Sigmoid colon (tissue), 7 donors: ENCODE data around the gene BET1. TPM values are rescaled to one million over a fixed set of nuclear protein-coding genes. Genes with fewer than 3 reads are reported as not detected.

ENCODE experiments used
- DNase-seq: peaks from one replicate; pipeline ENCODE4 v3.0.0-alpha.2; 2019
- H3K27ac ChIP-seq, 4 donors: fragments of 200-600 bp; sonication (generic); one replicate each; pipeline ENCODE4 v1.5.1; 2016 to 2019; ENCODE audit warnings: mild to moderate bottlenecking in 1 of 4
- H3K27me3 ChIP-seq, 3 donors: fragments of 200-600 bp; sonication (generic); one replicate each; pipeline ENCODE4 v1.5.1; 2019; ENCODE audit warnings: mild to moderate bottlenecking in 1 of 3
- H3K36me3 ChIP-seq, 4 donors: fragments of 200-600 bp; sonication (generic); one replicate each; pipeline ENCODE4 v1.5.1; 2016 to 2019
- H3K4me1 ChIP-seq, 4 donors: fragments of 200-600 bp; sonication (generic); one replicate each; pipeline ENCODE4 v1.5.1; 2017 to 2019
- H3K4me3 ChIP-seq, 4 donors: fragments of 200-600 bp; sonication (generic); one replicate each; pipeline ENCODE4 v1.5.1; 2017 to 2019; ENCODE audit warnings: mild to moderate bottlenecking in 2 of 4, moderate library complexity in 1 of 4
- H3K9me3 ChIP-seq, 4 donors: fragments of 200-600 bp in 3 of 4; sonication (generic) in 3 of 4; one replicate each; pipeline versions ENCODE4 v1.5.1 to v1.6.1; 2013 to 2019
- CTCF ChIP-seq, 4 experiments: fragments of 450-650 bp in 3 of 4; fragments of 200-600 bp in 1 of 4; IDR thresholded peaks; one replicate each; pipeline ENCODE4 v1.5.1; 2016 to 2019; ENCODE audit warnings: antibody characterized with exemption in 4 of 4, mild to moderate bottlenecking in 3 of 4, moderate library complexity in 2 of 4
- EP300 ChIP-seq, 4 donors: sonication (generic); formaldehyde crosslinking; IDR thresholded peaks; one replicate each; pipeline ENCODE4 v1.6.1; 2017; ENCODE audit warnings: antibody characterized with exemption in 4 of 4
- POLR2A ChIP-seq, 2 donors: fragments of 450-650 bp; IDR thresholded peaks; one replicate each; pipeline ENCODE4 v1.6.1; 2016; ENCODE audit warnings: antibody characterized with exemption in 2 of 2, mild to moderate bottlenecking in 2 of 2, moderate library complexity in 2 of 2
- POLR2AphosphoS5 ChIP-seq, 4 donors: sonication (generic); formaldehyde crosslinking; IDR thresholded peaks; one replicate each; pipeline ENCODE4 v1.6.1; 2017; ENCODE audit warnings: antibody characterized with exemption in 4 of 4
- WGBS, 2 donors: extraction: QIAGEN DNeasy Blood & Tissue Kit; methylation state at CpG; one replicate each; pipeline ENCODE4 v1.1.7; 2013; 5-methylcytosine and 5-hydroxymethylcytosine counted together
- intact Hi-C: fragments of 100-400 bp; cut with DNase I; formaldehyde crosslinking; loops from one replicate; pipeline ENCODE4 v1.15.1; 2023
- polyA plus RNA-seq, 3 donors: library from polyadenylated mRNA; stranded (reverse); fragments of 200-250 nt; gene quantifications; one replicate each; pipeline ENCODE4 v1.2.3, GENCODE V29; 2013
- total RNA-seq, 4 donors: library from RNA; depleted of rRNA; stranded (reverse); fragments of >200 nt; gene quantifications; one replicate each; pipeline ENCODE4 v1.1.0, GENCODE V29; 2016
- donor health status: healthy with polysubstance abuse.
- donor health status: Bipolar disorder and iron deficiency.
- donor health status: healthy.

Gene BET1
- total and polyA plus RNA-seq, 7 donors, result 16.9 to 38.1 (median 27.0) TPM

GRCh38 chr7:94049615-94050014, 45.5 kb upstream of the BET1 start:
- 41 to 43% methylated on average over 5 of the region's 5 CpGs for WGBS, 2 donors
- intact Hi-C loops, result no loop called here
- TF ChIP-seq POLR2A (IDR thresholded peaks at IDR 0.05) (no peak), EP300 (IDR thresholded peaks at IDR 0.05) (no peak), CTCF (IDR thresholded peaks at IDR 0.05) (no peak), POLR2AphosphoS5 (IDR thresholded peaks at IDR 0.05) (no peak)
- Histone ChIP-seq H3K9me3 (no peaks in the 10 kb centered on the region), H3K4me3 (no peak overlapping the region), H3K27ac (no peak overlapping the region), H3K36me3 (no peaks in the 10 kb centered on the region), H3K27me3 (no peaks in the 10 kb centered on the region), H3K4me1 (no peaks in the 10 kb centered on the region)
- no peak for DNase-seq

GRCh38 chr7:94048755-94049154, 44.6 kb upstream of the BET1 start:
- no peak overlapping the region for H3K27ac ChIP-seq
- intact Hi-C loops, result no loop called here
- 86 to 91% methylated on average over 2 of the region's 2 CpGs for WGBS, 2 donors

GRCh38 chr7:94047956-94048355, 43.8 kb upstream of the BET1 start:
- 86 to 93% methylated on average over 1 of the region's 1 CpG for WGBS, 2 donors
- H3K4me3 ChIP-seq, result no peak overlapping the region
- H3K27me3 ChIP-seq, result no peaks in the 10 kb centered on the region
- no peak for DNase-seq
- H3K27ac ChIP-seq, result no peak overlapping the region
- H3K36me3 ChIP-seq, result no peaks in the 10 kb centered on the region
- intact Hi-C loops, result no loop called here
- TF ChIP-seq POLR2AphosphoS5 (IDR thresholded peaks at IDR 0.05) (no peak), EP300 (IDR thresholded peaks at IDR 0.05) (no peak), CTCF (IDR thresholded peaks at IDR 0.05) (no peak), POLR2A (IDR thresholded peaks at IDR 0.05) (no peak)
- no peaks in the 10 kb centered on the region for H3K9me3 ChIP-seq
- H3K4me1 ChIP-seq, result no peaks in the 10 kb centered on the region

More at GRCh38 chr7:94048755-94049154, 44.6 kb upstream of the BET1 start:
- H3K9me3 ChIP-seq, result no peaks in the 10 kb centered on the region
- TF ChIP-seq POLR2AphosphoS5 (IDR thresholded peaks at IDR 0.05), result no peak
- no peak for TF ChIP-seq EP300 (IDR thresholded peaks at IDR 0.05)
- no peak for TF ChIP-seq CTCF (IDR thresholded peaks at IDR 0.05)
- no peak for TF ChIP-seq POLR2A (IDR thresholded peaks at IDR 0.05)
- H3K4me3 ChIP-seq, result no peak overlapping the region
- H3K36me3 ChIP-seq, result no peaks in the 10 kb centered on the region
- no peaks in the 10 kb centered on the region for H3K4me1 ChIP-seq
- no peak for DNase-seq
- H3K27me3 ChIP-seq, result no peaks in the 10 kb centered on the region

- DNase-seq, result no peak
- Histone ChIP-seq H3K36me3 (no peaks in the 10 kb centered on the region), H3K4me3 (no peak overlapping the region), H3K27me3 (no peaks in the 10 kb centered on the region), H3K27ac (no peak overlapping the region), H3K9me3 (no peaks in the 10 kb centered on the region), H3K4me1 (no peaks in the 10 kb centered on the region)
- WGBS, 2 donors, result 68 to 80% methylated on average over 2 of the region's 2 CpGs
- intact Hi-C loops, result no loop called here
- TF ChIP-seq POLR2AphosphoS5 (IDR thresholded peaks at IDR 0.05) (no peak), EP300 (IDR thresholded peaks at IDR 0.05) (no peak), CTCF (IDR thresholded peaks at IDR 0.05) (no peak), POLR2A (IDR thresholded peaks at IDR 0.05) (no peak)
Measured at GRCh38 chr7:94045581-94045980, 41.4 kb upstream of the BET1 start.

GRCh38 chr7:94044806-94045205, 40.7 kb upstream of the BET1 start:
- Histone ChIP-seq H3K27ac (no peak overlapping the region), H3K4me1 (no peaks in the 10 kb centered on the region), H3K4me3 (no peak overlapping the region), H3K36me3 (no peaks in the 10 kb centered on the region), H3K9me3 (no peaks in the 10 kb centered on the region), H3K27me3 (no peaks in the 10 kb centered on the region)
- intact Hi-C loops, result no loop called here
- no peak for DNase-seq
- TF ChIP-seq CTCF (IDR thresholded peaks at IDR 0.05) (no peak), EP300 (IDR thresholded peaks at IDR 0.05) (no peak), POLR2A (IDR thresholded peaks at IDR 0.05) (no peak), POLR2AphosphoS5 (IDR thresholded peaks at IDR 0.05) (no peak)
